Measurements from ENCODE around the gene COBLL1. TPM values are rescaled to one million over a fixed set of nuclear protein-coding genes. Genes with fewer than 3 reads are reported as not detected.

COBLL1 gene
- total and polyA plus RNA-seq, 4 donors, result 16.3 to 114 (median 36.4) TPM

DNA sequence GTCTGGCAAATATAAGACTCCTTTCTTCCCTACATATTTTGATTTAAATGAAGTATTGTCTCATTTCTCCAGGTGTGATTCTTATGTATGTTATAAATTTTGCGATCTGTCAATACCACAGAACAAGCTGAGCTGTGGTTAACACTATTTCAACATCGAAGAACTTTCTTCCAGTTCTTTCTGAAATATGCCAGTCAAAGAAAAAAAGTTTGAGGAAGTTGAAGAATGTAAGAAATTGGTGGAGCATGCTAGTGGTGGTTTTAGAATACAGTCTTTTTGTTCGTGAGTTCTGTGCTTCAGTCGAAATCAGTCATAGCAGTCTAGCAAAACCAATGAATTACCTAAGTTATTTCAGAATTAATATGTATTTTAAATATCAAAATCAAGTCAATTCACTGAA lies 8.6 kb upstream of the COBLL1 start:
- no peak overlapping the region for H3K9ac ChIP-seq (ENCODE audit: low read depth in 1 of 2, low read length in 2 of 2)
- TF ChIP-seq YY1 (IDR thresholded peaks at IDR 0.05), result peak; percentile 15
- no peak for TF ChIP-seq TAF1 (conservative IDR thresholded peaks at IDR 0.05)
- TF ChIP-seq EGR1 (IDR thresholded peaks at IDR 0.05; ENCODE audit: low read depth in 2 of 2), result no peak
- TF ChIP-seq, protein P1, sequence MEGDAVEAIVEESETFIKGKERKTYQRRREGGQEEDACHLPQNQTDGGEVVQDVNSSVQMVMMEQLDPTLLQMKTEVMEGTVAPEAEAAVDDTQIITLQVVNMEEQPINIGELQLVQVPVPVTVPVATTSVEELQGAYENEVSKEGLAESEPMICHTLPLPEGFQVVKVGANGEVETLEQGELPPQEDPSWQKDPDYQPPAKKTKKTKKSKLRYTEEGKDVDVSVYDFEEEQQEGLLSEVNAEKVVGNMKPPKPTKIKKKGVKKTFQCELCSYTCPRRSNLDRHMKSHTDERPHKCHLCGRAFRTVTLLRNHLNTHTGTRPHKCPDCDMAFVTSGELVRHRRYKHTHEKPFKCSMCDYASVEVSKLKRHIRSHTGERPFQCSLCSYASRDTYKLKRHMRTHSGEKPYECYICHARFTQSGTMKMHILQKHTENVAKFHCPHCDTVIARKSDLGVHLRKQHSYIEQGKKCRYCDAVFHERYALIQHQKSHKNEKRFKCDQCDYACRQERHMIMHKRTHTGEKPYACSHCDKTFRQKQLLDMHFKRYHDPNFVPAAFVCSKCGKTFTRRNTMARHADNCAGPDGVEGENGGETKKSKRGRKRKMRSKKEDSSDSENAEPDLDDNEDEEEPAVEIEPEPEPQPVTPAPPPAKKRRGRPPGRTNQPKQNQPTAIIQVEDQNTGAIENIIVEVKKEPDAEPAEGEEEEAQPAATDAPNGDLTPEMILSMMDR (IDR thresholded peaks at IDR 0.05; ENCODE audit: low read depth, low read length, missing input control), result no peak
- TF ChIP-seq, protein P2, sequence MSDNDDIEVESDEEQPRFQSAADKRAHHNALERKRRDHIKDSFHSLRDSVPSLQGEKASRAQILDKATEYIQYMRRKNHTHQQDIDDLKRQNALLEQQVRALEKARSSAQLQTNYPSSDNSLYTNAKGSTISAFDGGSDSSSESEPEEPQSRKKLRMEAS (IDR thresholded peaks at IDR 0.05), result peak; percentile 17
- no peak for TF ChIP-seq NR2F2 (IDR thresholded peaks at IDR 0.05)
- TF ChIP-seq SP1 (IDR thresholded peaks at IDR 0.05), result no peak
- peak; percentile 23 for TF ChIP-seq FOXA2 (IDR thresholded peaks at IDR 0.05)
- TF ChIP-seq HNF4A (conservative IDR thresholded peaks at IDR 0.05), result no peak
- no peak overlapping the region for H3K4me3 ChIP-seq (ENCODE audit: low read depth in 1 of 3, low read length in 3 of 3)
- H3K27ac ChIP-seq (ENCODE audit: low read depth in 1 of 2, low read length in 2 of 2), result no peak overlapping the region
- H3K4me1 ChIP-seq (ENCODE audit: control insufficient read depth in 4 of 4, insufficient read depth in 4 of 4, low read length in 3 of 4), result peaks cover 0 to 4% (median 2%) of the 10 kb centered on the region in 4 donors
- no peaks in the 10 kb centered on the region for H3K36me3 ChIP-seq (ENCODE audit: control insufficient read depth in 4 of 4, insufficient read depth in 3 of 4, low read depth in 1 of 4, low read length in 3 of 4)
- 42% methylated on average over 4 of the region's 4 CpGs for WGBS
- no peaks in the 10 kb centered on the region for H3K9me3 ChIP-seq (ENCODE audit: control insufficient read depth in 4 of 4, low read length in 3 of 4)
- DNase-seq (ENCODE audit: low spot score), result no peak
- H3K27me3 ChIP-seq (ENCODE audit: control insufficient read depth in 4 of 4, insufficient read depth in 4 of 4, low read length in 3 of 4), result no peaks in the 10 kb centered on the region

DNA sequence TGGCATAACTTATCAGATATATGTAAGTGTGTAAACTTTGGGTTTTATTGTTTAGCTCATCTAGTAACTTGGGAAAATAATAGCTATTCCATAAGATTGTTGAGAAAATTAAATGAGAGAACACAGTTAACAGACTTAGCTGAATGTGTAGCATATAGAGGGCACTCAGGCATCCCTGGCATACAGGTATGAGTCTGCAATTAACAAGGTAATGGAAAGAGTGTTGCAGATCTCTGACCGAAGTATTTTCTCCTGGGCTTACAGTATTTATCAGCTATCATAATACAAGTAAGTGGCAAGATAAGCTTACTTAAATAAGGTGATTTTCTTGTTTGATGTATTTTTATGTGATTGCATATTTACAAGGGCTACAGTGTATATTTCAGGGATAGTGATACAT lies 7.9 kb upstream of the COBLL1 start:
- H3K4me3 ChIP-seq (ENCODE audit: low read depth in 1 of 3, low read length in 3 of 3), result no peak overlapping the region
- H3K27me3 ChIP-seq (ENCODE audit: control insufficient read depth in 4 of 4, insufficient read depth in 4 of 4, low read length in 3 of 4), result no peaks in the 10 kb centered on the region
- H3K9ac ChIP-seq (ENCODE audit: low read depth in 1 of 2, low read length in 2 of 2), result no peak overlapping the region
- H3K27ac ChIP-seq (ENCODE audit: low read depth in 1 of 2, low read length in 2 of 2), result no peak overlapping the region
- 76% methylated on average over 1 of the region's 1 CpG for WGBS
- no peak for DNase-seq (ENCODE audit: low spot score)
- no peaks in the 10 kb centered on the region for H3K36me3 ChIP-seq (ENCODE audit: control insufficient read depth in 4 of 4, insufficient read depth in 3 of 4, low read depth in 1 of 4, low read length in 3 of 4)
- TF ChIP-seq HNF4A (conservative IDR thresholded peaks at IDR 0.05) (no peak), RXRA (IDR thresholded peaks at IDR 0.05) (no peak), NR2F2 (IDR thresholded peaks at IDR 0.05) (no peak), SP1 (IDR thresholded peaks at IDR 0.05) (no peak), TAF1 (conservative IDR thresholded peaks at IDR 0.05) (no peak), JUND (IDR thresholded peaks at IDR 0.05) (no peak), FOXA2 (IDR thresholded peaks at IDR 0.05) (no peak), FOXA1 (IDR thresholded peaks at IDR 0.05) (no peak), RAD21 (IDR thresholded peaks at IDR 0.05) (no peak), YY1 (IDR thresholded peaks at IDR 0.05) (no peak), HNF4G (IDR thresholded peaks at IDR 0.05) (no peak)
- TF ChIP-seq, protein P1 (IDR thresholded peaks at IDR 0.05; ENCODE audit: low read depth, low read length, missing input control), result no peak
- TF ChIP-seq, protein P3, sequence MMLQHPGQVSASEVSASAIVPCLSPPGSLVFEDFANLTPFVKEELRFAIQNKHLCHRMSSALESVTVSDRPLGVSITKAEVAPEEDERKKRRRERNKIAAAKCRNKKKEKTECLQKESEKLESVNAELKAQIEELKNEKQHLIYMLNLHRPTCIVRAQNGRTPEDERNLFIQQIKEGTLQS (IDR thresholded peaks at IDR 0.05), result no peak
- TF ChIP-seq, protein P4, sequence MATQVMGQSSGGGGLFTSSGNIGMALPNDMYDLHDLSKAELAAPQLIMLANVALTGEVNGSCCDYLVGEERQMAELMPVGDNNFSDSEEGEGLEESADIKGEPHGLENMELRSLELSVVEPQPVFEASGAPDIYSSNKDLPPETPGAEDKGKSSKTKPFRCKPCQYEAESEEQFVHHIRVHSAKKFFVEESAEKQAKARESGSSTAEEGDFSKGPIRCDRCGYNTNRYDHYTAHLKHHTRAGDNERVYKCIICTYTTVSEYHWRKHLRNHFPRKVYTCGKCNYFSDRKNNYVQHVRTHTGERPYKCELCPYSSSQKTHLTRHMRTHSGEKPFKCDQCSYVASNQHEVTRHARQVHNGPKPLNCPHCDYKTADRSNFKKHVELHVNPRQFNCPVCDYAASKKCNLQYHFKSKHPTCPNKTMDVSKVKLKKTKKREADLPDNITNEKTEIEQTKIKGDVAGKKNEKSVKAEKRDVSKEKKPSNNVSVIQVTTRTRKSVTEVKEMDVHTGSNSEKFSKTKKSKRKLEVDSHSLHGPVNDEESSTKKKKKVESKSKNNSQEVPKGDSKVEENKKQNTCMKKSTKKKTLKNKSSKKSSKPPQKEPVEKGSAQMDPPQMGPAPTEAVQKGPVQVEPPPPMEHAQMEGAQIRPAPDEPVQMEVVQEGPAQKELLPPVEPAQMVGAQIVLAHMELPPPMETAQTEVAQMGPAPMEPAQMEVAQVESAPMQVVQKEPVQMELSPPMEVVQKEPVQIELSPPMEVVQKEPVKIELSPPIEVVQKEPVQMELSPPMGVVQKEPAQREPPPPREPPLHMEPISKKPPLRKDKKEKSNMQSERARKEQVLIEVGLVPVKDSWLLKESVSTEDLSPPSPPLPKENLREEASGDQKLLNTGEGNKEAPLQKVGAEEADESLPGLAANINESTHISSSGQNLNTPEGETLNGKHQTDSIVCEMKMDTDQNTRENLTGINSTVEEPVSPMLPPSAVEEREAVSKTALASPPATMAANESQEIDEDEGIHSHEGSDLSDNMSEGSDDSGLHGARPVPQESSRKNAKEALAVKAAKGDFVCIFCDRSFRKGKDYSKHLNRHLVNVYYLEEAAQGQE (IDR thresholded peaks at IDR 0.05), result no peak
- H3K4me1 ChIP-seq (ENCODE audit: control insufficient read depth in 4 of 4, insufficient read depth in 4 of 4, low read length in 3 of 4), result peaks cover 0 to 4% (median 2%) of the 10 kb centered on the region in 4 donors
- no peaks in the 10 kb centered on the region for H3K9me3 ChIP-seq (ENCODE audit: control insufficient read depth in 4 of 4, low read length in 3 of 4)
